Measurements from ENCODE around the gene ALG8. TPM values are rescaled to one million over a fixed set of nuclear protein-coding genes. Genes with fewer than 3 reads are reported as not detected.
"Not testable (repeated sequence)": the region's sequence is repeated elsewhere in the genome, so short reads cannot be mapped to it uniquely, and the experiment has no call there.

Gene ALG8
- total RNA-seq, 1 experiment from 2014 or later, result 97.0 TPM

GRCh38 chr11:78176605-78177141, 37.2 kb upstream of the ALG8 start:
- in situ Hi-C loops (cut with HindIII; ENCODE audit: low pct_unique_long_range_greater_than_20kb, low sequenced_read_pairs), result no loop called here
- POLR2A ChIA-PET, result no interaction called here

GRCh38 chr11:78175862-78176261, 36.4 kb upstream of the ALG8 start:
- H3K4me3 ChIP-seq (ENCODE audit: low read depth in 2 of 2, low read length in 2 of 2); H3K9me3 ChIP-seq (ENCODE audit: control insufficient read depth, insufficient read depth, low read depth, low read length); H3K4me1 ChIP-seq (ENCODE audit: control insufficient read depth, insufficient read depth, low read length); CTCF ChIA-PET; H3K27ac ChIP-seq (ENCODE audit: low read length); ATAC-seq; BruUV-seq (replicated peaks); H3K36me3 ChIP-seq (ENCODE audit: control insufficient read depth, insufficient read depth, low read length); DNase-seq (ENCODE audit: low read depth, low spot score); in situ Hi-C loops (cut with HindIII; ENCODE audit: low pct_unique_long_range_greater_than_20kb, low sequenced_read_pairs); POLR2A ChIA-PET; intact Hi-C loops (cut with micrococcal nuclease; ENCODE audit: unreplicated experiment); H3K27me3 ChIP-seq (ENCODE audit: control insufficient read depth, insufficient read depth, low read length): not testable (repeated sequence)

More at GRCh38 chr11:78176605-78177141, 37.2 kb upstream of the ALG8 start:
- no peak overlapping the region for H3K27ac ChIP-seq (ENCODE audit: low read length)
- CTCF ChIA-PET, result no interaction called here
- no peak for TF ChIP-seq REST (IDR thresholded peaks at IDR 0.05; ENCODE audit: insufficient read depth in 1 of 2, low read depth in 2 of 2, low read length in 1 of 2)
- no peak for ATAC-seq
- no peaks in the 10 kb centered on the region for H3K9me3 ChIP-seq (ENCODE audit: control insufficient read depth, insufficient read depth, low read depth, low read length)
- H3K27me3 ChIP-seq (ENCODE audit: control insufficient read depth, insufficient read depth, low read length), result no peaks in the 10 kb centered on the region
- H3K36me3 ChIP-seq (ENCODE audit: control insufficient read depth, insufficient read depth, low read length), result no peaks in the 10 kb centered on the region
- intact Hi-C loops (cut with micrococcal nuclease; ENCODE audit: unreplicated experiment), result no loop called here
- no peak for DNase-seq (ENCODE audit: low read depth, low spot score)
- BruUV-seq (replicated peaks), result no TSS peak
- no peaks in the 10 kb centered on the region for H3K4me1 ChIP-seq (ENCODE audit: control insufficient read depth, insufficient read depth, low read length)
- H3K4me3 ChIP-seq (ENCODE audit: low read depth in 2 of 2, low read length in 2 of 2), result no peak overlapping the region

DNA sequence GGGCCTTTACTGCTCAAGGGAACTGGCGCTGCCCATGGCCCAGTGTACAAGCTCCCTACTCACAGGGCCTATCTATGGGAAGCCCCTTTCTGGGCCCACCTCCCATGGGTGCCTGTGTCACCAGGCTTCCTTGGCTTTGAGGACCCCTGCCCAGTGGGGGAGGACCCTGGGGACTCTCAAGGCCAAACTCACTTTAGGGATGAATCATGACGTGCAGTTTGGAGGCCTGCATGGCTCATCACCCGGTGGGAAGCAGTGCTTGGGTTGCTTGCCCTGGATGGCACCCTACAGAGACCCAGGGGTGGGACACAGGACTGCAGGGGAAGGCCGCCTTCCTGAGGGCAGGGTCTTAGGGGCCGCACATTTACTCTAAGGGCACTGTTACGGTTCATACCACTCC, 32.5 kb upstream of the ALG8 start:
- no TSS peak for BruUV-seq (replicated peaks)
- intact Hi-C loops (cut with micrococcal nuclease; ENCODE audit: unreplicated experiment) (no loop called here), in situ Hi-C loops (cut with HindIII; ENCODE audit: low pct_unique_long_range_greater_than_20kb, low sequenced_read_pairs) (no loop called here)
- Histone ChIP-seq H3K9me3 (ENCODE audit: control insufficient read depth, insufficient read depth, low read depth, low read length) (no peaks in the 10 kb centered on the region), H3K27ac (ENCODE audit: low read length) (no peak overlapping the region), H3K4me1 (ENCODE audit: control insufficient read depth, insufficient read depth, low read length) (no peaks in the 10 kb centered on the region), H3K36me3 (ENCODE audit: control insufficient read depth, insufficient read depth, low read length) (no peaks in the 10 kb centered on the region), H3K27me3 (ENCODE audit: control insufficient read depth, insufficient read depth, low read length) (no peaks in the 10 kb centered on the region), H3K4me3 (ENCODE audit: low read depth in 2 of 2, low read length in 2 of 2) (no peak overlapping the region)
- no peak for DNase-seq (ENCODE audit: low read depth, low spot score)
- POLR2A ChIA-PET, result interaction anchor here (0.6 kb wide), 1 partner anchor 251 kb away, joined by 3 read pairs; no protein-coding TSS in a partner anchor
- CTCF ChIA-PET, result no interaction called here
- no peak for TF ChIP-seq REST (IDR thresholded peaks at IDR 0.05; ENCODE audit: insufficient read depth in 1 of 2, low read depth in 2 of 2, low read length in 1 of 2)
- no peak for ATAC-seq

All from Panc1 (cell line).